HepG2 (cell line): ENCODE measurements around the gene R3HCC1L. TPM values are rescaled to one million over a fixed set of nuclear protein-coding genes. Genes with fewer than 3 reads are reported as not detected.

Source experiments
- ATAC-seq: fragments of 200-7000 bp; cut with Tn5 transposase; 3 replicates; pipeline ENCODE4 v1.9.1; 2020; ENCODE audit warnings: mild to moderate bottlenecking, moderate library complexity
- BruUV-seq: library from RNA; stranded (reverse); fragments of 400-500 nt; replicated peaks from 2 replicates; lab custom pipeline; 2021; lab: Mats Ljungman, UMichigan
- CTCF ChIA-PET: fragments of 300-600 bp; formaldehyde crosslinking; extraction: SDS; loops from one replicate; lab custom pipeline; 2021; ENCODE audit warnings: low total read pairs, inconsistent platforms, low intra/inter-chr PET ratio; lab: Yijun Ruan, JAX
- POLR2A ChIA-PET: fragments of 350-600 bp; sonication (Branson Sonifier 250); formaldehyde crosslinking; loops from one replicate; lab custom pipeline; 2020; ENCODE audit warnings: antibody characterized with exemption, inconsistent platforms; lab: Yijun Ruan, JAX
- DNase-seq: peaks from one replicate; pipeline ENCODE4 v3.0.0-alpha.2; 2015; ENCODE audit warnings: low spot score
- FAIRE-seq: peaks from 3 replicates; lab custom pipeline; 2011; peaks lifted over from hg19 to GRCh38; lab: Jason Lieb, UNC
- H2AFZ ChIP-seq: one replicate; pipeline ENCODE4 v1.6.1; 2011; ENCODE audit warnings: low read length, inconsistent platforms
- H3K27ac ChIP-seq: fragments of 300-600 bp; 3 replicates; pipeline ENCODE4 v1.8.0; 2011; ENCODE audit warnings: mixed run types, mild to moderate bottlenecking, mixed read lengths, low read length, inconsistent platforms; ENCODE audit not compliant: insufficient read depth; ENCODE audit errors: extremely low read length
- H3K27me3 ChIP-seq, 2 experiments: fragments of 200-600 bp in 1 of 2; 2 replicates in 1 of 2; 3 replicates in 1 of 2; pipeline versions ENCODE4 v1.6.0 to v1.8.0; 2011; ENCODE audit warnings: low read length in 2 of 2, mild to moderate bottlenecking in 2 of 2, moderate library complexity in 2 of 2, inconsistent platforms in 1 of 2; ENCODE audit not compliant: insufficient read depth in 2 of 2, control insufficient read depth in 1 of 2
- H3K36me3 ChIP-seq, 2 experiments: fragments of 200-600 bp in 1 of 2; replicated peaks in 1 of 2; 2 replicates in 1 of 2; 3 replicates in 1 of 2; pipeline versions ENCODE4 v1.5.1 to v1.8.0; 2011; ENCODE audit warnings: low read length in 2 of 2, inconsistent platforms in 1 of 2; ENCODE audit not compliant: insufficient read depth in 2 of 2, control insufficient read depth in 1 of 2
- H3K4me1 ChIP-seq: 2 replicates; pipeline ENCODE4 v1.5.1; 2012; ENCODE audit warnings: low read length, inconsistent platforms; ENCODE audit not compliant: insufficient read depth
- H3K4me2 ChIP-seq: 2 replicates; pipeline ENCODE4 v1.6.0; 2011; ENCODE audit warnings: low read depth, low read length, inconsistent platforms
- H3K4me3 ChIP-seq, 3 experiments: fragments of 200-600 bp in 1 of 3; sonication (generic), shearing (Covaris generic) in 1 of 3; replicated peaks in 1 of 3; 2 replicates each; pipeline ENCODE4 v1.5.1; 2011 to 2016; ENCODE audit warnings: low read length in 3 of 3, inconsistent platforms in 2 of 3, low read depth in 2 of 3, mild to moderate bottlenecking in 2 of 3, control low read depth in 1 of 3, mixed read lengths in 1 of 3; ENCODE audit not compliant: insufficient read depth in 1 of 3
- H3K79me2 ChIP-seq: one replicate; pipeline ENCODE4 v1.6.1; 2011; ENCODE audit warnings: low read length, inconsistent platforms; ENCODE audit not compliant: insufficient read depth
- H3K9ac ChIP-seq: 2 replicates; pipeline ENCODE4 v1.6.0; 2011; ENCODE audit warnings: mild to moderate bottlenecking, low read depth, low read length, inconsistent platforms; ENCODE audit not compliant: insufficient read depth
- H3K9me3 ChIP-seq: 2 replicates; pipeline ENCODE4 v1.5.1; 2012; ENCODE audit warnings: mild to moderate bottlenecking, low read length
- H4K20me1 ChIP-seq: 2 replicates; pipeline ENCODE4 v1.6.0; 2011; ENCODE audit warnings: inconsistent platforms, mild to moderate bottlenecking, low read length, moderate library complexity; ENCODE audit not compliant: insufficient read depth
- CEBPG ChIP-seq: IDR thresholded peaks from 2 replicates; pipeline ENCODE4 v1.6.1; 2016
- DNMT1 ChIP-seq: sonication (generic); formaldehyde crosslinking; IDR thresholded peaks from 2 replicates; pipeline ENCODE4 v1.5.1; 2020; ENCODE audit warnings: mild to moderate bottlenecking, missing genetic modification reagents
- KMT2B ChIP-seq: IDR thresholded peaks from 2 replicates; pipeline ENCODE4 v1.6.1; 2016; ENCODE audit warnings: missing genetic modification reagents, missing compliant biosample characterization
- POLR2G ChIP-seq: fragments of 200-400 bp; formaldehyde crosslinking; IDR thresholded peaks from 2 replicates; pipeline ENCODE4 v1.6.1; 2018; ENCODE audit warnings: mild to moderate bottlenecking, low read depth, low read length, moderate library complexity
- SAFB2 ChIP-seq: sonication (generic); formaldehyde crosslinking; IDR thresholded peaks from 2 replicates; pipeline ENCODE4 v1.5.1; 2020; ENCODE audit warnings: missing genetic modification reagents, low read depth, mild to moderate bottlenecking, borderline replicate concordance
- SNAI1 ChIP-seq: sonication (generic); formaldehyde crosslinking; IDR thresholded peaks from 2 replicates; pipeline ENCODE4 v1.5.0; 2020; ENCODE audit warnings: mild to moderate bottlenecking, missing genetic modification reagents, borderline replicate concordance
- SRSF4 ChIP-seq: fragments of 200-400 bp; formaldehyde crosslinking; IDR thresholded peaks from one replicate; pipeline ENCODE4 v1.6.1; 2018; ENCODE audit warnings: mild to moderate bottlenecking, low read depth, low read length, moderate library complexity; ENCODE audit not compliant: poor library complexity, severe bottlenecking
- ZNF180 ChIP-seq: sonication (generic); formaldehyde crosslinking; IDR thresholded peaks from 2 replicates; pipeline ENCODE4 v1.4.0; 2020; ENCODE audit warnings: low read depth, missing genetic modification reagents, borderline replicate concordance
- ZNF296 ChIP-seq: sonication (generic); formaldehyde crosslinking; conservative IDR thresholded peaks from 2 replicates; pipeline ENCODE4 v1.5.0; 2020; ENCODE audit warnings: mild to moderate bottlenecking, missing genetic modification reagents
- ZNF382 ChIP-seq: sonication (generic); formaldehyde crosslinking; IDR thresholded peaks from 2 replicates; pipeline ENCODE4 v1.5.0; 2020; ENCODE audit warnings: missing genetic modification reagents, mild to moderate bottlenecking, borderline replicate concordance
- ZNF441 ChIP-seq: sonication (generic); formaldehyde crosslinking; IDR thresholded peaks from 2 replicates; pipeline ENCODE4 v1.7.0; 2021; ENCODE audit warnings: missing genetic modification reagents, borderline replicate concordance
- WGBS: methylation state at CpG from one replicate; pipeline ENCODE4 v1.1.6; 2017; ENCODE audit warnings: low lambda C conversion rate; 5-methylcytosine and 5-hydroxymethylcytosine counted together
- in situ Hi-C: cut with HindIII; loops from 2 replicates; pipeline ENCODE4 v1.10.0; 2017; ENCODE audit warnings: low pct_unique_long_range_greater_than_20kb; ENCODE audit not compliant: extremely low pct_ligation_motif_present
- intact Hi-C: fragments of 100-400 bp; cut with micrococcal nuclease; formaldehyde crosslinking; loops from one replicate; pipeline ENCODE4 v1.10.0; 2022; ENCODE audit not compliant: unreplicated experiment
- polyA plus RNA-seq, 8 experiments: library from polyadenylated mRNA; depleted of rRNA in 3 of 8; stranded (reverse) in 7 of 8; unstranded in 1 of 8; fragments of >200 nt; fragmentation: Illumina TruSeq in 4 of 8; extraction: Trizol in 4 of 8; gene quantifications; 2 replicates each; pipeline versions ENCODE4 v1.2.1 to v1.2.3, GENCODE V29; 2011 to 2016; ENCODE audit warnings: low read depth in 4 of 8, missing spikeins in 1 of 8, mixed read lengths in 1 of 8; ENCODE audit not compliant: insufficient read depth in 1 of 8
- total RNA-seq, 5 experiments: library from RNA; depleted of rRNA; stranded (reverse); fragments of >200 nt; fragmentation: Illumina TruSeq; extraction: Trizol; gene quantifications; 2 replicates each; pipeline ENCODE4 v1.2.3, GENCODE V29; 2016; ENCODE audit warnings: low read depth in 1 of 5
- TF ChIP-seq, protein P1 (sequence below): sonication (generic); formaldehyde crosslinking; IDR thresholded peaks from 2 replicates; pipeline ENCODE4 v1.5.1; 2020; ENCODE audit warnings: mild to moderate bottlenecking, missing genetic modification reagents
- TF ChIP-seq, protein P2 (sequence below): IDR thresholded peaks from 2 replicates; pipeline ENCODE4 v1.6.1; 2016; ENCODE audit warnings: missing compliant biosample characterization, missing genetic modification reagents, borderline replicate concordance
- TF ChIP-seq, protein P3 (sequence below): sonication (generic); formaldehyde crosslinking; IDR thresholded peaks from 2 replicates; pipeline ENCODE4 v1.4.0; 2020; ENCODE audit warnings: missing genetic modification reagents

Gene R3HCC1L
- total and polyA plus RNA-seq, 2 of the 13 experiments (the other 11 are each of a cell fraction or from before 2014, with no cell fraction given) = 6.5 to 12.2 TPM

DNA sequence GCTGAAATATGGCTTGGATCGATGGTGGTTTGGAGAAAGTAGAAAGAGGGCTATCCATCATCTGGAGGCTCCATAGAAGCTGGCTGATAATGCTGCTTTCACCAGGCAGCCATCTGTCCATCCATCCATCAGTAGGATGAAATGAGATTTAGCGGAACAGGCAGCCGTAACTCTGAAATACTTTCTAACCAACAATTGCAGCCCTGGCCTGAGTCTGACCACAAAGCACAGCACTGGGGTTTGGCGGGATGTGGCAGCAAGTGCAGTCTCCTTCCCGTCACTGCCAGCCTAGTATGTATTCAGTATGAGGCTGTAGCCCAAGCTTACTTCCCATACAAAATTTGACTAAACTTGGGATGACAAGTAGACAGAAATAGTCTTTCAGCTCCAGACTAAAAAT is 38.0 kb downstream of the R3HCC1L start (continued):
- TF ChIP-seq, protein P1, sequence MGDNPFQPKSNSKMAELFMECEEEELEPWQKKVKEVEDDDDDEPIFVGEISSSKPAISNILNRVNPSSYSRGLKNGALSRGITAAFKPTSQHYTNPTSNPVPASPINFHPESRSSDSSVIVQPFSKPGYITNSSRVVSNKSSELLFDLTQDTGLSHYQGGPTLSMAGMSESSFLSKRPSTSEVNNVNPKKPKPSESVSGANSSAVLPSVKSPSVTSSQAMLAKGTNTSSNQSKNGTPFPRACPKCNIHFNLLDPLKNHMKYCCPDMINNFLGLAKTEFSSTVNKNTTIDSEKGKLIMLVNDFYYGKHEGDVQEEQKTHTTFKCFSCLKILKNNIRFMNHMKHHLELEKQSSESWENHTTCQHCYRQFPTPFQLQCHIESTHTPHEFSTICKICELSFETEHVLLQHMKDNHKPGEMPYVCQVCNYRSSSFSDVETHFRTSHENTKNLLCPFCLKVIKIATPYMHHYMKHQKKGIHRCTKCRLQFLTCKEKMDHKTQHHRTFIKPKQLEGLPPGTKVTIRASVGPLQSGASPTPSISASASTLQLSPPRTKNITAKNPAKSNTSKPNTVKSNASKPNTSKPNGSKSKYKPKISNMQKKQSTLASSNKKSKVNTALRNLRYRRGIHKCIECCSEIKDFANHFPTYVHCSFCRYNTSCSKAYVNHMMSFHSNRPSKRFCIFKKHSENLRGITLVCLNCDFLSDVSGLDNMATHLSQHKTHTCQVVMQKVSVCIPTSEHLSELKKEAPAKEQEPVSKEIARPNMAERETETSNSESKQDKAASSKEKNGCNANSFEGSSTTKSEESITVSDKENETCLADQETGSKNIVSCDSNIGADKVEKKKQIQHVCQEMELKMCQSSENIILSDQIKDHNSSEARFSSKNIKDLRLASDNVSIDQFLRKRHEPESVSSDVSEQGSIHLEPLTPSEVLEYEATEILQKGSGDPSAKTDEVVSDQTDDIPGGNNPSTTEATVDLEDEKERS (CRISPR knock-in tag) = no peak
- TF ChIP-seq DNMT1 (CRISPR knock-in tag) (no peak), ZNF296 (no peak), ZNF180 (CRISPR knock-in tag) (no peak)

GRCh38 chr10:98173260-98173659 is 38.8 kb downstream of the R3HCC1L start:
- ATAC-seq = no peak
- no peaks in the 10 kb centered on the region for H3K4me1 ChIP-seq
- TF ChIP-seq SNAI1 (CRISPR knock-in tag) (no peak), POLR2G (no peak), SAFB2 (CRISPR knock-in tag) (no peak), CEBPG (CRISPR knock-in tag) (no peak), ZNF382 (CRISPR knock-in tag) (no peak), KMT2B (no peak), SRSF4 (no peak), ZNF441 (CRISPR knock-in tag) (no peak)
- TF ChIP-seq, protein P2, sequence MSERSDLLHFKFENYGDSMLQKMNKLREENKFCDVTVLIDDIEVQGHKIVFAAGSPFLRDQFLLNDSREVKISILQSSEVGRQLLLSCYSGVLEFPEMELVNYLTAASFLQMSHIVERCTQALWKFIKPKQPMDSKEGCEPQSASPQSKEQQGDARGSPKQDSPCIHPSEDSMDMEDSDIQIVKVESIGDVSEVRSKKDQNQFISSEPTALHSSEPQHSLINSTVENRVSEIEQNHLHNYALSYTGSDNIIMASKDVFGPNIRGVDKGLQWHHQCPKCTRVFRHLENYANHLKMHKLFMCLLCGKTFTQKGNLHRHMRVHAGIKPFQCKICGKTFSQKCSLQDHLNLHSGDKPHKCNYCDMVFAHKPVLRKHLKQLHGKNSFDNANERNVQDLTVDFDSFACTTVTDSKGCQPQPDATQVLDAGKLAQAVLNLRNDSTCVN = no peak
- TF ChIP-seq, protein P3, sequence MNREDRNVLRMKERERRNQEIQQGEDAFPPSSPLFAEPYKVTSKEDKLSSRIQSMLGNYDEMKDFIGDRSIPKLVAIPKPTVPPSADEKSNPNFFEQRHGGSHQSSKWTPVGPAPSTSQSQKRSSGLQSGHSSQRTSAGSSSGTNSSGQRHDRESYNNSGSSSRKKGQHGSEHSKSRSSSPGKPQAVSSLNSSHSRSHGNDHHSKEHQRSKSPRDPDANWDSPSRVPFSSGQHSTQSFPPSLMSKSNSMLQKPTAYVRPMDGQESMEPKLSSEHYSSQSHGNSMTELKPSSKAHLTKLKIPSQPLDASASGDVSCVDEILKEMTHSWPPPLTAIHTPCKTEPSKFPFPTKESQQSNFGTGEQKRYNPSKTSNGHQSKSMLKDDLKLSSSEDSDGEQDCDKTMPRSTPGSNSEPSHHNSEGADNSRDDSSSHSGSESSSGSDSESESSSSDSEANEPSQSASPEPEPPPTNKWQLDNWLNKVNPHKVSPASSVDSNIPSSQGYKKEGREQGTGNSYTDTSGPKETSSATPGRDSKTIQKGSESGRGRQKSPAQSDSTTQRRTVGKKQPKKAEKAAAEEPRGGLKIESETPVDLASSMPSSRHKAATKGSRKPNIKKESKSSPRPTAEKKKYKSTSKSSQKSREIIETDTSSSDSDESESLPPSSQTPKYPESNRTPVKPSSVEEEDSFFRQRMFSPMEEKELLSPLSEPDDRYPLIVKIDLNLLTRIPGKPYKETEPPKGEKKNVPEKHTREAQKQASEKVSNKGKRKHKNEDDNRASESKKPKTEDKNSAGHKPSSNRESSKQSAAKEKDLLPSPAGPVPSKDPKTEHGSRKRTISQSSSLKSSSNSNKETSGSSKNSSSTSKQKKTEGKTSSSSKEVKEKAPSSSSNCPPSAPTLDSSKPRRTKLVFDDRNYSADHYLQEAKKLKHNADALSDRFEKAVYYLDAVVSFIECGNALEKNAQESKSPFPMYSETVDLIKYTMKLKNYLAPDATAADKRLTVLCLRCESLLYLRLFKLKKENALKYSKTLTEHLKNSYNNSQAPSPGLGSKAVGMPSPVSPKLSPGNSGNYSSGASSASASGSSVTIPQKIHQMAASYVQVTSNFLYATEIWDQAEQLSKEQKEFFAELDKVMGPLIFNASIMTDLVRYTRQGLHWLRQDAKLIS = no peak
- BruUV-seq = no TSS peak
- peaks cover 0 to 4% of the 10 kb centered on the region in 2 experiments; a peak in 2 of 5 replicates for H3K36me3 ChIP-seq
- H3K9me3 ChIP-seq = no peaks in the 10 kb centered on the region
- no peaks in the 10 kb centered on the region for H4K20me1 ChIP-seq
- DNase-seq = no peak
- H2AFZ ChIP-seq = no peak overlapping the region
- no peak overlapping the region for H3K27ac ChIP-seq
- H3K79me2 ChIP-seq = no peaks in the 10 kb centered on the region
- 94% methylated on average over 6 of the region's 6 CpGs for WGBS
- POLR2A ChIA-PET = no interaction called here
- no peaks in the 10 kb centered on the region for H3K27me3 ChIP-seq
- in situ Hi-C loops (loop anchor here (5.0 kb wide), 1 partner anchor 134 kb away; no protein-coding TSS in a partner anchor), intact Hi-C loops (no loop called here)
- H3K9ac ChIP-seq = no peak overlapping the region
- FAIRE-seq = no peak
- no peak overlapping the region for H3K4me3 ChIP-seq
- CTCF ChIA-PET = no interaction called here
- no peak overlapping the region for H3K4me2 ChIP-seq
